GM18520 (cell line): ENCODE measurements around the gene ZMYND11.
"Not testable (repeated sequence)": the region's sequence is repeated elsewhere in the genome, so short reads cannot be mapped to it uniquely, and the experiment has no call there.

Experiments used
- ATAC-seq: cut with Tn5 transposase; IDR thresholded peaks from one replicate; pipeline ENCODE4 v1.9.1; 2021; ENCODE audit not compliant: unreplicated experiment

The ZMYND11 gene

GRCh38 chr10:241966-242643 is 106.8 kb downstream of the ZMYND11 start:
- no peak for ATAC-seq

- no peak for ATAC-seq
Observed at GRCh38 chr10:244227-244626, 109.0 kb downstream of the ZMYND11 start.

DNA sequence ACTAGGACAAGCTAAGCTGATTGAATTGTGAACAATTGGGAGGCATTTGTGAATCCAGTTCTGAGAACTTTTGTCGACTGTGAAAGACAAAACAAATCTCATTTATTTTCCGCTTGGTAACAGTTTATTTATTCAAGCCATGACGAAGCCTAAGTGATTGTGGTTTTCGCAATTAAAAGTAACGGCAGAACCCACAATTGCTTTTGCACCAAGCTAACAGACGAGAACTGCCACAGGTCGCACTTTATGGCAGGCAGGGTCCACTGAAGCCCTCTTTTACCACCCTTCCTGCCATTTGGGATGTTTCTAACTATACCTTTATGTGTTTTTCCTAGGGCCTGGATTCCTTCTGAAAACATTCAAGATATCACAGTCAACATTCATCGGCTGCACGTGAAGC is 111.2 kb downstream of the ZMYND11 start:
- ATAC-seq: no peak

DNA sequence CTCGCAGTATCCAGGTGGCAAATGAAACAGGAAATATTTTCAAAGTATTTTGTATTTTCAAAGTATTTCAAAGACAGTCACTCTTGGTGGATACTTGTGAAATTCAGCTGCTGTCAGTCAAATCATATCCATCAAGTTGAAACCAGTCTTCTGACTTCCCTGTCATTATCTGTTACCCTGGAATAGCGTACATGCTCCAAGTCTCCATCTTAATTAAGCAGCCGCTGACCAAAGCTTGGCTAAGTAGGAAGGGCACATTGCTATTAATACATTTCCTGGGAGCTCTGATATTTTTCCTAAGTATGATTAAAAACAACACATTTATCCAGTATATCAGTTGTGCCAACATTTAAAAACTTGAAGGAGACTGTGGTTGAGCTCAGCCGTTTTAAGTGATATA is 112.2 kb downstream of the ZMYND11 start:
- no peak for ATAC-seq

GRCh38 chr10:248307-248706 is 113.1 kb downstream of the ZMYND11 start:
- no peak for ATAC-seq

DNA sequence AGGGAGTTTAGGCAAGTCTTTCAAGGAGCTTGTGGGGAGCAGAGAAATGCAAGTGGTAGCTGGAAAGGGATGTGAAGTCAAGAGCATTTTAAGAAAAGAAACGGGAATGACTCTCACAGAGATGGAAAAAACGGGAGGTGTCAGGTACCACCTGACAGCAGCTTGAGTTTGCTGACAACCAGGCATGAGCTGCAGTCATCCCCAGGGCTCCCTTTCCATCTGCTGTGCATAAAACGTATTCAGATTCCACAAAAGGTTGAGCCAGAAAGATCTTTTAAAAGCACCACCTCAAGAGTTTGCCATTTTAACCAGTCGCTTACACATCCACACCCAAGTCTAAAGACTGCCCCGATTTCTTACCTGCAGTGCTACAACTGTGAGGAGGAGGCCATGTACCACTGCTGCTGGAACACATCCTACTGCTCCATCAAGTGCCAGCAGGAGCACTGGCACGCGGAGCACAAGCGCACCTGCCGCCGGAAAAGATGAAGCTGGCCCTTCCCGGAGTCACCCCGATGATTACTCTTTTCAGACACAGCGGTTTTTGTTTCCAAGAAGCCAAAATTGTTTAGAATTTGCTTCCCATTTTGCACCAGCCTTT is 116.8 kb downstream of the ZMYND11 start:
- no peak for ATAC-seq

DNA sequence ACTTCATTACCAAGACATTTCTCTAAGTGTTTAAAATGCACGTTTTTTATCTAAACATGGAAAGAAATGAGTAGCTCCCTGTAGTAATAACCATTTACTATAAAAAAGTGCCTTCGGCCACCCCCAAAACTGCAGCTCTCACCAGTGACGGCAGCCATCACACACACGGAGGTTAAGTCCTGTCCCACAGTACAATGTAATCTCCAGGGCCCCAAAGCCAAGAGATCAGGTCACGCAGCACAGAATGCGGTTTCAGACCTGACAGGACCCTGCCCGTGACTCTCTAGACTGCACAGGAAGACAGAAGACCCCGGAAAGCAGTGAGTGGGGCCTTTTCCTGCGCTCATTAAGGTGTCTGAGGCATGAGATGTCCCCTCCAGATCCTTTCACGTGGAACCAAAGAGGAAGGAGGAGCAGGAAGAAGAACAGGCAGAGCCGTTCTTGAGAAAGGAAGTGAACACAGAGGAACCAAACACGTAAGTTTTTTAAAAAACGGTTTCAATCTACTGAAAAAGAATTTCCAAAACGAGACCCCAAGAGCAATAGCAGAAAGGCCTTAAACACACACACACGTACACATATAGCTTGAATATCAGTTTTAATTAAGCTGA is 125.7 kb downstream of the ZMYND11 start:
- no peak for ATAC-seq

GRCh38 chr10:264160-265073 is 129.2 kb downstream of the ZMYND11 start:
- not testable (repeated sequence) for ATAC-seq

DNA sequence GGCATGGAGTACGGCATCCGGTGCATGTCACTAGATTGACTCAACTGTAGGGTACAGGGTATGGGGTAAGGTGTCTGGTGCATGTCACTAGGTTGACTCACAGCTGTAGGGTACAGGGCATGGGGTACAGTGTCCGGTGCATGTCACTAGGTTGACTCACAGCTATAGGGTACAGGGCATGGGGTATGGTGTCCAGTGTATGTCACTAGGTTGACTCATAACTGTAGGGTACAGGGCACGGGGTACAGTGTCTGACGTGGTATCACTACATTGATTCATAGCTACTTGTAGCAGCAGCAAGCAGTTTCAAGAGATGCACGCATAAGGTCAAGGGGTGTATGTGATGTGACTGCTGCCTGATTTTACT is 129.8 kb downstream of the ZMYND11 start:
- peak; percentile 54 for ATAC-seq

DNA sequence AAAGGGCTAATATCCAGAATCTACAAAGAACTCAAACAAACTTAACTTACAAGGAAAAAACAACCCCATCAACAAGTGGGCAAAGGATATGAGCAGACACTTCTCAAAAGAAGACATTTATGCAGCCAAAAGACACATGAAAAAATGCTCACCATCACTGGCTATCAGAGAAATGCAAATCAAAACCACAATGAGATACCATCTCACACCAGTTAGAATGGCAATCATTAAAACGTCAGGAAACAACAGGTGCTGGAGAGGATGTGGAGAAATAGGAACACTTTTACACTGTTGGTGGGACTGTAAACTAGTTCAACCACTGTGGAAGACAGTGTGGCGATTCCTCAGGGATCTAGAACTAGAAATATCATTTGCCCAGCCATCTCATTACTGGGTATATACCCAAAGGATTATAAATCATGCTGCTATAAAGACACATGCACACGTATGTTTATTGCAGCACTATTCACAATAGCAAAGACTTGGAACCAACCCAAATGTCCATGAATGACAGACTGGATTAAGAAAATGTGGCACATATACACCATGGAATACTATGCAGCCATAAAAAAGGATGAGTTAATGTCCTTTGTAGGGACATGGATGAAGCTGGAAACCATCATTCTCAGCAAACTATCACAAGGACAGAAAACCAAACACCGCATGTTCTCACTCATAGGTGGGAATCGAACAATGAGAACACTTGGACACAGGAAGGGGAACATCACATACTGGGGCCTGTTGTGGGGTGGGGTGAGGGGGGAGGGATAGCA is 130.7 kb downstream of the ZMYND11 start:
- not testable (repeated sequence) for ATAC-seq

DNA sequence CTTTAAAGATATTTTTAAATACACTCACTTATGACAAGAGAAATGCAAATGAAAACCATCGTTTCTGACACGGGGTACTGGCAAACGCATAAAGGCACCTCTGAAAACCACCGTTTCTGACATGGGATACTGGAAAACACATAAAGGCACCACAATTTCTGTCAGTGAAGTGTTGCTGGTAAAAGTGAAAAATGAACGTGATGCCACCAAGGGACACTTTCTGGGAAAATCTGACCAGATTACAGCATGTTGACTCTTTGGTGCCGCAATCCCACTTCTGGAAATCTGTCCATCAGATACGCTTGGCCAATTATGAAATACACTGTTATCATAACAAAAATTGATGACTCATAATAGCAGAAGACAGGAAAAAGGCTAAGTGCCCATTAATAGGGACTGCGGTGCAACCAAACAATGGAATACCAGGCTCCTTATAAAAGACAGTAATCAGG is 131.7 kb downstream of the ZMYND11 start:
- ATAC-seq: no peak

DNA sequence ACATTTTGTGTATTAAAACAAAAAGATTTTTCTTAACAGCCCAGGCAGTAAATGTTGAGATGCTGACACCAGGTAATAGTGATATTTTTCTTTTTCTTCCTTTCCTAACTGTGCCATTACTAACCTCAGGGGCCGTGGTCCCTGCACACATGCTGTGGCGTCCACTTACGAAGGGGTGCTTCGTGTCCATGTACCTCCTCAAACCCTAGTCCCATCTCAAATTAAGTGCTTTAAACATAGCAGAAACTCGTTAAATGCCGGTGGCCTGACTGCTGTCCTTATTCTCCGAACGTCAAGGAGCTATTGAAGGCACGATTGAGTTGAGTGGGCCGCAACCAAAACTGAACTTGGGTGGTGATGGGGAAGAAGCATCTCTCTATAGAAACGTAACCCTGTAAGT is 132.4 kb downstream of the ZMYND11 start:
- no peak for ATAC-seq

GRCh38 chr10:269440-270074 is 134.3 kb downstream of the ZMYND11 start:
- ATAC-seq: no peak

GRCh38 chr10:271201-271600 is 135.9 kb downstream of the ZMYND11 start:
- ATAC-seq: no peak

DNA sequence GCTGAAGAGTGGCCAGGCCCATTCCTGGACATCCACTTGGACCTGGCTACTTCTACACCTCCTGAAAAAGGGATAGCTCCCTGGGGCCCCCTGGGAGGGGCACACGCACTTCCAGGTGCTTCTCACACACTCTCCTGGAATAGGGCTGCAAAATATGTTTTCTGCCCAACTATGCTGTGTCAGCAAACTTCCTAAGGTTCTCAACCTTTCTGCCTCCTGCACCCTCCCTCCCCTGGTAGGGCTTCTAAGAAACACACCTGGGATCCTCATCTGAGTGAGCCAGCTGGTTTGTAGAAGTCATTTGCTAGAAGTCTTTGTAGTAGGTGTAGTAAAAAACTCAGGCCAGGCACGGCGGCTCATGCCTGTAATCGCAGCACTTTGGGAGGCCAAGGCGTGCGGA is 136.5 kb downstream of the ZMYND11 start:
- no peak for ATAC-seq

DNA sequence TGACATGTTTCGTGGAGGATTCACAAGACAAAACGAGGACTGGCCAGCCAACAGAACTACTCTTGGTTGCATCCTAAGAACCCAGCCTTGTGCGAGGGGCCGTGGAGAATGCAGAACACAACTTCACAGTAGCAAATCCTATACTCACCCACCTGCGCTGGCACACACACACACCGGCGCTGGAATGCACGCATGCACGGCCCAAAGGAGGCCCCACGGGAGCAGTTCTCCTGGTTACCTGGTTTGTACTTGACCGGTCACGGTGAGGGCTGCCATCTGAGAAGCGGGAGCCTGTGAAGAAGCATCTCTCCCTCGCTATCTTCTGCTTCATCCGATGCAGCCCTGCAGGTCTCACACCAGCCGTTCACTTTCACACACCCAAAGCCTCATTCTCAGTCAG is 137.8 kb downstream of the ZMYND11 start:
- no peak for ATAC-seq

- ATAC-seq: no peak
Observed at GRCh38 chr10:274866-275265, 139.6 kb downstream of the ZMYND11 start.

DNA sequence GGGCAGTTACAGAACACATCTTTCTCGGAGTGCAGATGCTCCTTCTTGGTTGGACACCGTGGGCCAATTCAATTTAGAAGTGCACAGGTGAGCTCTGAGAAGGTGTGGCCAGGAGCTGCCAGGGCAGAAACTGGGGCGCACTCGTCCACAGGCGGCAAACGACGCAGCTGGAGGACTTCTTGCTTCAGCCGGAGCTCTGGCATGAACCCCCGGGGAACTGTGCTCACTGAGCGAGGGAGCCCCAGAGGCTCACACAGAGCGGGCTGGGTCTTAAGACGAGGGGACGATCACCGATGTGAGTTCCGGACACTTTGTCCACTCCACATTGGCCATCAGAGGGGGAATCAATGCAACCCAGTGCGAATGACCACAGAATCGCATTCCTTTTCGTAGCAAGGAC is 140.4 kb downstream of the ZMYND11 start:
- no peak for ATAC-seq

- no peak for ATAC-seq
Observed at GRCh38 chr10:277963-278362, 142.7 kb downstream of the ZMYND11 start.

GRCh38 chr10:278707-279106 is 143.5 kb downstream of the ZMYND11 start:
- ATAC-seq: no peak
